Glutamatergic neuron (in vitro differentiated cells): Measurements from ENCODE around the gene MYOG. TPM values are rescaled to one million over a fixed set of nuclear protein-coding genes. Genes with fewer than 3 reads are reported as not detected.

ENCODE experiments used
- DNase-seq: peaks from one replicate; pipeline ENCODE4 v3.0.0; 2022
- H3K27ac Mint-ChIP-seq: one replicate; pipeline ENCODE4 v1.8.0; 2020; ENCODE audit warnings: mild to moderate bottlenecking, mixed read lengths, inconsistent platforms; ENCODE audit not compliant: unreplicated experiment
- H3K27me3 Mint-ChIP-seq: one replicate; pipeline ENCODE4 v1.8.0; 2020; ENCODE audit warnings: mild to moderate bottlenecking, moderate library complexity, mixed read lengths, inconsistent platforms; ENCODE audit not compliant: unreplicated experiment
- H3K36me3 Mint-ChIP-seq: one replicate; pipeline ENCODE4 v1.8.0; 2020; ENCODE audit warnings: mild to moderate bottlenecking, mixed read lengths, inconsistent platforms; ENCODE audit not compliant: unreplicated experiment
- H3K4me1 Mint-ChIP-seq: one replicate; pipeline ENCODE4 v1.8.0; 2020; ENCODE audit warnings: mild to moderate bottlenecking, low read depth, mixed read lengths, inconsistent platforms; ENCODE audit not compliant: unreplicated experiment
- H3K4me3 Mint-ChIP-seq: one replicate; pipeline ENCODE4 v1.8.0; 2020; ENCODE audit warnings: mild to moderate bottlenecking, mixed read lengths, inconsistent platforms; ENCODE audit not compliant: unreplicated experiment
- H3K9me3 Mint-ChIP-seq: one replicate; pipeline ENCODE4 v1.8.0; 2020; ENCODE audit warnings: mild to moderate bottlenecking, moderate library complexity, mixed read lengths, inconsistent platforms; ENCODE audit not compliant: unreplicated experiment
- CTCF ChIP-seq: fragments of 200-600 bp; sonication (generic); IDR thresholded peaks from one replicate; pipeline ENCODE4 v1.5.0; 2021; ENCODE audit not compliant: partially characterized antibody, unreplicated experiment
- total RNA-seq: library from RNA; stranded (reverse); fragmentation: NEBNext Ultra II Directional; extraction: Animal tissue kit (Norgen Biotek cat#: 25700); gene quantifications from one replicate; pipeline ENCODE4 v1.2.1, GENCODE V29; 2021; ENCODE audit not compliant: unreplicated experiment

Gene MYOG
- total RNA-seq, 1 donor from 2014 or later: not detected

- Mint-ChIP-seq H3K9me3 (peaks cover 5% of the 10 kb centered on the region), H3K4me3 (no peak overlapping the region), H3K36me3 (no peaks in the 10 kb centered on the region), H3K27ac (no peak overlapping the region), H3K4me1 (peaks cover 11% of the 10 kb centered on the region), H3K27me3 (peaks cover 15% of the 10 kb centered on the region)
- no peak for TF ChIP-seq CTCF
- DNase-seq: no peak
Observed at GRCh38 chr1:203122159-203122558, 36.3 kb upstream of the MYOG start.

DNA sequence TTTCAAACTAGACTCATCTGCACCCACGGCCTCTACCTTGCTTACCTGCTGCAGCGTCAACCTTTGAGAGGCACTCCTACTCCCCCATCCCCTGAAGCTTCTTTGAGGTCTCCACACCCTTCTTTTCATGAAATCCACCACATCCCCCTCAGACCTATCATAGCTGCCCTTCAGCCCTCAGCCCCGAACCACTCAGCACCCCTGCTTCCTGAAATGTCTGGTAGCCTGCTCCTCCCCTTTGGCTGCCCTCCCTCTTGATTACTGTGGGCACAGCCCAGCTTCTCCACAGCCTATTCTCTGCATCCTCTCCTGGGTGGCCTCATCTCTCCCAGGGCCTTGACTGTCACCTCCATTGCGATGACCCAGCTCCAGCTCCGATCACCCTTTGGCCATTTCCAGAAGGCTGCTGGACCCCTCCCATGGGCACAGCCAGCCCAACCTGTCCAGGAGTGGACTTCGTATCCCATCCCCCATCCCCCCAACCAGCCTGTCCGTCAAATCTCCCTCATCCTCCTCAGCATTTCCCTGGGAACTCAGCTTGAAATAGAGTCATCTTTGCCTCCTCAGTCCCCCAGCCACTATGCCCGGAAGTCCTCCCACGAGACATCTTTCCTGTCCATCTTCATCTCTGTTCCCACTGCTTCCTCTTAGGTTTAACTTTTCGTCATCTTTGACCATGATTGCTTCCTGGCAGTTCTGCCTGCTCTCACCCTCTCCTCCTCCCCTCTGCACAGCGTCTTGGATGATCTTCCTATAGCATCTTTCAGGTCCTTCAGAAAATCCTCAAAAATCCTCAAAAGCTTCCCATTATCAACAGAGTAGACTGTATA, 35.6 kb upstream of the MYOG start:
- Mint-ChIP-seq H3K4me3 (no peak overlapping the region), H3K27ac (no peak overlapping the region), H3K9me3 (peaks cover 5% of the 10 kb centered on the region), H3K27me3 (peaks cover 10% of the 10 kb centered on the region), H3K36me3 (no peaks in the 10 kb centered on the region), H3K4me1 (peaks cover 7% of the 10 kb centered on the region)
- no peak for TF ChIP-seq CTCF
- no peak for DNase-seq

- no peak for TF ChIP-seq CTCF
- H3K9me3 Mint-ChIP-seq: peaks cover 5% of the 10 kb centered on the region
- peaks cover 9% of the 10 kb centered on the region for H3K27me3 Mint-ChIP-seq
- no peak overlapping the region for H3K27ac Mint-ChIP-seq
- H3K36me3 Mint-ChIP-seq: no peaks in the 10 kb centered on the region
- peaks cover 12% of the 10 kb centered on the region for H3K4me1 Mint-ChIP-seq
- no peak overlapping the region for H3K4me3 Mint-ChIP-seq
- no peak for DNase-seq
Observed at GRCh38 chr1:203120325-203121153, 34.7 kb upstream of the MYOG start.

DNA sequence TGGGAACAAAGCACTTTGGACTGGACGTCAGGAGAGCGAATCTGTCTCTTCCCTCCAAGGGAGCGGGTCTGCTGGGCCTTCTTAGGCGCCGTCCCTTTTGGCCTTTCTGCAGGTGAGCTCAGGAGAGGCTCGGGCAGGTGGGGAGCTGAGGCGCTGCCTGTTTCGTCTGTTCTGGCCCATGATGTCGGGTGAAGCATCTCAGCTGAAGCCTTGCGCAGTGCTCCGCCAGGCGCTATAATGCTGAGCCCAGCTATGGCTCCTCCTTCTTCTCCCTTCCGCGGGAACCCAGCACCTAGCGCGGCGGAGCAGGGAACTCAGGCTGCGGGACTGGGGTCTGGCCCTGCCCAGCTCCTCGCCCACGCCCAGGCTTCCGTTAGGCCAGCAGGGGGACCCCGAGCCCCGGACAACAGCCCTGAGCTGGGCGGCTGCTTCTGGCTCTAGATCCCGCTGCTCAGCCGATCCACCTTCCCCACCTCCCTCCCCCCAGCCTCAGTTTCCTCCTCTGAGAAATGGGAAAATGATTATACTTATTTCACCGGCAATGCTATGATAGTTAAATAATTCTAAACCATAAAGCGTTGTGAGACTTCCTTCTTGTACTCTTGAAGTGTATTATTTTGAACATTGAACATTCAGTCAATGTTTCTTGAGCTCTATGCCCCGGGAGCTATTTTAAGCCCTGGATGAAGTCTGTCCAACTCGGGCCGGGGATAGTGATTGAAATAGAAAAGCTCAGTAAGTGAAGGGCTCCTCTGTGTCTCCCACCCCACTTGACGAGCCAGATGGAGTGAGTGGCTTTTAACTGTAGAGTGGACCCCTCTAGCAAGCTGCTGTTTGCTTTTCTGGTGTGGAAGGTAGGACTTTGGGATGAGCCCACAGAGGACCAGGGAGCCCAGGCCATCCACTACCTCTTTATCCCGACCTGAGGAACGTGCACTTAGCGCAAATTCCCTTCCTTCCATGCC, 32.1 kb upstream of the MYOG start:
- Mint-ChIP-seq H3K36me3 (no peaks in the 10 kb centered on the region), H3K4me1 (peaks cover 10% of the 10 kb centered on the region), H3K9me3 (peaks cover 4% of the 10 kb centered on the region), H3K27me3 (peaks cover 2% of the 10 kb centered on the region), H3K4me3 (no peak overlapping the region), H3K27ac (no peak overlapping the region)
- TF ChIP-seq CTCF: peak; percentile 82
- peak; percentile 93 for DNase-seq
